HL-60 (cell line): ENCODE results near the gene LIMA1.

ENCODE experiments used
- GABPA ChIP-seq: IDR thresholded peaks from 2 replicates; pipeline ENCODE4 v1.6.1; 2012; ENCODE audit warnings: low read depth
- POLR2AphosphoS5 ChIP-seq: IDR thresholded peaks from 2 replicates; pipeline ENCODE4 v1.6.1; 2012; ENCODE audit warnings: low read depth
- TF ChIP-seq, protein P1 (sequence below): IDR thresholded peaks from one replicate; pipeline ENCODE4 v1.5.1; 2011; ENCODE audit warnings: low read length, control low read depth, inconsistent platforms; ENCODE audit not compliant: insufficient read depth
- TF ChIP-seq, protein P2 (sequence below): IDR thresholded peaks from 2 replicates; pipeline ENCODE4 v1.6.1; 2012; ENCODE audit warnings: low read depth; ENCODE audit not compliant: insufficient replicate concordance

DNA sequence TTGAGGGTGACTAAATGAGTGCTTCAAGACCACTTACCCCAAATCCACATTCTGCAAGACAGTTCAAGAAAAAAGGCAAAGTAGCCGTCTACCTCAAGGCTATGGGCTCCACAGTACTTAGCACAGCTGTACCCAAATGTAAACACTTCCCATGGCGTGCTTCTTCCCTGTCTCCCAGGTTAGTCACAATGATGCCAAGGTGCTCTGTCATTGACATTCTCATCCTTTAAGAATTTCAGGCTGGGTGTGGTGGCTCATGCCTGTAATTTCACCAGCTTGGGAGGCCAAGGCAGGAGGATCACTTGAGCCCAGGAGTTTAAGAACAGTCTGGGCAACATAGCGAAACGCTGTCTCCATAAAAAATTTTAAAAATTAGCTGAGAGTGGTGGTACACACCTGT lies 64.9 kb downstream of the LIMA1 start:
- TF ChIP-seq POLR2AphosphoS5 (no peak), GABPA (no peak)
- TF ChIP-seq, protein P1, sequence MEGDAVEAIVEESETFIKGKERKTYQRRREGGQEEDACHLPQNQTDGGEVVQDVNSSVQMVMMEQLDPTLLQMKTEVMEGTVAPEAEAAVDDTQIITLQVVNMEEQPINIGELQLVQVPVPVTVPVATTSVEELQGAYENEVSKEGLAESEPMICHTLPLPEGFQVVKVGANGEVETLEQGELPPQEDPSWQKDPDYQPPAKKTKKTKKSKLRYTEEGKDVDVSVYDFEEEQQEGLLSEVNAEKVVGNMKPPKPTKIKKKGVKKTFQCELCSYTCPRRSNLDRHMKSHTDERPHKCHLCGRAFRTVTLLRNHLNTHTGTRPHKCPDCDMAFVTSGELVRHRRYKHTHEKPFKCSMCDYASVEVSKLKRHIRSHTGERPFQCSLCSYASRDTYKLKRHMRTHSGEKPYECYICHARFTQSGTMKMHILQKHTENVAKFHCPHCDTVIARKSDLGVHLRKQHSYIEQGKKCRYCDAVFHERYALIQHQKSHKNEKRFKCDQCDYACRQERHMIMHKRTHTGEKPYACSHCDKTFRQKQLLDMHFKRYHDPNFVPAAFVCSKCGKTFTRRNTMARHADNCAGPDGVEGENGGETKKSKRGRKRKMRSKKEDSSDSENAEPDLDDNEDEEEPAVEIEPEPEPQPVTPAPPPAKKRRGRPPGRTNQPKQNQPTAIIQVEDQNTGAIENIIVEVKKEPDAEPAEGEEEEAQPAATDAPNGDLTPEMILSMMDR, result no peak
- TF ChIP-seq, protein P2, sequence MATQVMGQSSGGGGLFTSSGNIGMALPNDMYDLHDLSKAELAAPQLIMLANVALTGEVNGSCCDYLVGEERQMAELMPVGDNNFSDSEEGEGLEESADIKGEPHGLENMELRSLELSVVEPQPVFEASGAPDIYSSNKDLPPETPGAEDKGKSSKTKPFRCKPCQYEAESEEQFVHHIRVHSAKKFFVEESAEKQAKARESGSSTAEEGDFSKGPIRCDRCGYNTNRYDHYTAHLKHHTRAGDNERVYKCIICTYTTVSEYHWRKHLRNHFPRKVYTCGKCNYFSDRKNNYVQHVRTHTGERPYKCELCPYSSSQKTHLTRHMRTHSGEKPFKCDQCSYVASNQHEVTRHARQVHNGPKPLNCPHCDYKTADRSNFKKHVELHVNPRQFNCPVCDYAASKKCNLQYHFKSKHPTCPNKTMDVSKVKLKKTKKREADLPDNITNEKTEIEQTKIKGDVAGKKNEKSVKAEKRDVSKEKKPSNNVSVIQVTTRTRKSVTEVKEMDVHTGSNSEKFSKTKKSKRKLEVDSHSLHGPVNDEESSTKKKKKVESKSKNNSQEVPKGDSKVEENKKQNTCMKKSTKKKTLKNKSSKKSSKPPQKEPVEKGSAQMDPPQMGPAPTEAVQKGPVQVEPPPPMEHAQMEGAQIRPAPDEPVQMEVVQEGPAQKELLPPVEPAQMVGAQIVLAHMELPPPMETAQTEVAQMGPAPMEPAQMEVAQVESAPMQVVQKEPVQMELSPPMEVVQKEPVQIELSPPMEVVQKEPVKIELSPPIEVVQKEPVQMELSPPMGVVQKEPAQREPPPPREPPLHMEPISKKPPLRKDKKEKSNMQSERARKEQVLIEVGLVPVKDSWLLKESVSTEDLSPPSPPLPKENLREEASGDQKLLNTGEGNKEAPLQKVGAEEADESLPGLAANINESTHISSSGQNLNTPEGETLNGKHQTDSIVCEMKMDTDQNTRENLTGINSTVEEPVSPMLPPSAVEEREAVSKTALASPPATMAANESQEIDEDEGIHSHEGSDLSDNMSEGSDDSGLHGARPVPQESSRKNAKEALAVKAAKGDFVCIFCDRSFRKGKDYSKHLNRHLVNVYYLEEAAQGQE, result no peak
